ENCODE measurements around the gene ISM2. TPM values are rescaled to one million over a fixed set of nuclear protein-coding genes. Genes with fewer than 3 reads are reported as not detected.

ISM2 gene
- total and polyA plus RNA-seq, 11 donors: 1.3 TPM; not detected in 10

DNA sequence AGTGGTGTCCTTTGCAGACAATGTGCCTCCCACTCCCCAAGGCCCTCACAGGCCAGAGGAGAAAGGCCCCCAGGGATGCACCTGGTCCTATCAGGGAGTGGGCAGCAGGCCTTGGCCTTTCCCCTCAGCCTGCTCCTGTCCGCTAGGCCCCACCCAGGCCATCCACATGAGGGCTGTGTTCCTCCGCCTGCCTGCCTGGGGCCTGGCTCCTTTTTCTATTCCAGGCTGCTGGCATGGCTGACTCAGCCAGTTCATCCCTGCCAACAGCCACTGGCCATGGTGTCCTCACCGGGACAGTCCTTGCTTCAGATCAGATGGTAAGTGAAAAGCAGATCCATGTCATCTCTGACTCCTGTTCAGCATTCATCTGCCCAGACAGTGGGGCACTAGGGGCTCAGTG is 13.4 kb downstream of the ISM2 start:
- ATAC-seq: peak in 2 of 4 donors; percentile 29 to 47

DNA sequence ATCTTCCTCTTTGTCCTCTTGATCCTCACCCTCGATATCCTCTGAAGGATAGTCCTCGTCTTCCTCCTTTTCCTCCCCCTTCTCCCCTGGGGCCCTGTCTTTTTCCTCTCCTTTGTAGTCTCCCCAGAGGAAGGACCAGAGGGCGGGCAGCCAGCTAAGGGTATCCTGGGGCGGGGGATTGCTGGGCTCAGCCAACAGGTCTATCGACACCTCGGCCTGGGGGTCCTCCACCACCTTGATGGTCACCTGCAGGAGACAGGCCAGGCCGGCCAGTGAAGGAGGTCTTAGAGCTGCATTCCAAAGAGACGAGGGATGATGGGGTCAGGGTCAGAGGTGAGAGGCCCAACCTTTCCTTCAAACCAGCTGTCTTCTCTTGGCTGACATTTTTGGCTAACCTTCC is 16.2 kb downstream of the ISM2 start:
- no peaks in the 10 kb centered on the region for H3K9me3 ChIP-seq
- H3K36me3 ChIP-seq: no peaks in the 10 kb centered on the region
- H3K4me3 ChIP-seq: no peak overlapping the region
- WGBS, 4 donors: 58 to 79% (median 66%) methylated on average over 7 to 8 of the region's 8 CpGs
- ATAC-seq (no peak), DNase-seq (no peak)
- no peaks in the 10 kb centered on the region for H3K4me1 ChIP-seq
- no peak for TF ChIP-seq POLR2A (IDR thresholded peaks at IDR 0.05)
- TF ChIP-seq, protein P1, sequence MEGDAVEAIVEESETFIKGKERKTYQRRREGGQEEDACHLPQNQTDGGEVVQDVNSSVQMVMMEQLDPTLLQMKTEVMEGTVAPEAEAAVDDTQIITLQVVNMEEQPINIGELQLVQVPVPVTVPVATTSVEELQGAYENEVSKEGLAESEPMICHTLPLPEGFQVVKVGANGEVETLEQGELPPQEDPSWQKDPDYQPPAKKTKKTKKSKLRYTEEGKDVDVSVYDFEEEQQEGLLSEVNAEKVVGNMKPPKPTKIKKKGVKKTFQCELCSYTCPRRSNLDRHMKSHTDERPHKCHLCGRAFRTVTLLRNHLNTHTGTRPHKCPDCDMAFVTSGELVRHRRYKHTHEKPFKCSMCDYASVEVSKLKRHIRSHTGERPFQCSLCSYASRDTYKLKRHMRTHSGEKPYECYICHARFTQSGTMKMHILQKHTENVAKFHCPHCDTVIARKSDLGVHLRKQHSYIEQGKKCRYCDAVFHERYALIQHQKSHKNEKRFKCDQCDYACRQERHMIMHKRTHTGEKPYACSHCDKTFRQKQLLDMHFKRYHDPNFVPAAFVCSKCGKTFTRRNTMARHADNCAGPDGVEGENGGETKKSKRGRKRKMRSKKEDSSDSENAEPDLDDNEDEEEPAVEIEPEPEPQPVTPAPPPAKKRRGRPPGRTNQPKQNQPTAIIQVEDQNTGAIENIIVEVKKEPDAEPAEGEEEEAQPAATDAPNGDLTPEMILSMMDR (IDR thresholded peaks at IDR 0.05): no peak
- no peaks in the 10 kb centered on the region for H3K27me3 ChIP-seq
- no peak overlapping the region for H3K27ac ChIP-seq
- intact Hi-C loops (cut with DNase I): no loop called here

More for the DNA sequence above, 13.4 kb downstream of the ISM2 start:
- WGBS, 4 donors: 79 to 93% (median 86%) methylated on average over 2 to 3 of the region's 3 CpGs
- Histone ChIP-seq H3K36me3 (no peaks in the 10 kb centered on the region), H3K27ac (no peak overlapping the region), H3K9me3 (no peaks in the 10 kb centered on the region), H3K4me3 (no peak overlapping the region), H3K27me3 (no peaks in the 10 kb centered on the region), H3K4me1 (no peaks in the 10 kb centered on the region)
- no peak for DNase-seq
- intact Hi-C loops (cut with DNase I): no loop called here
- TF ChIP-seq, protein P1 (IDR thresholded peaks at IDR 0.05): no peak
- TF ChIP-seq POLR2A (IDR thresholded peaks at IDR 0.05): no peak

DNA sequence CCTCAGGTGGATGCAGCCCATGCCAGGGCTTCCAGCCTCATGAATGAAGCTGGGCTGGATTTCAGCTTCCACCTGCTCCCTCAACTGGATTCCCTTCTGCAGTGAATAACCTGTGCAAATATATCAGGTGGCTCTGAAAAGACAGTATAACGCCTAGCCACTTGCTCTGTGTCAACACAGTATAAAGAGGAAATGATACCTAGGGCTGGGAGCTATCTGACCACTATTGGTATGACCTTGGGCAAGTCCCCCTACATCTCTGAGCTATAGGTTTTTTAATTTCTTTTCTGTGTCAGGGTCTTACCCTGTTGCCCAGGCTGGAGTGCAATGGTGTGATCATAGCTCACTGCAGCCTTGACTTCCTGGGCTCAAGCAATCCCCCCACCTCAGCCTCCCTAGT is 19.8 kb downstream of the ISM2 start:
- no peaks in the 10 kb centered on the region for H3K9me3 ChIP-seq
- intact Hi-C loops (cut with DNase I): no loop called here
- no peak for ATAC-seq
- H3K27me3 ChIP-seq: no peaks in the 10 kb centered on the region
- H3K4me3 ChIP-seq: no peak overlapping the region
- no peak for DNase-seq
- 76 to 86% (median 81%) methylated on average over 1 of the region's 1 CpG for WGBS, 4 donors
- no peak for TF ChIP-seq POLR2A (IDR thresholded peaks at IDR 0.05)
- TF ChIP-seq, protein P1 (IDR thresholded peaks at IDR 0.05): no peak
- H3K4me1 ChIP-seq: peaks cover 0 to 5% (median 0%) of the 10 kb centered on the region in 12 donors
- no peak overlapping the region for H3K27ac ChIP-seq
- H3K36me3 ChIP-seq: no peaks in the 10 kb centered on the region

DNA sequence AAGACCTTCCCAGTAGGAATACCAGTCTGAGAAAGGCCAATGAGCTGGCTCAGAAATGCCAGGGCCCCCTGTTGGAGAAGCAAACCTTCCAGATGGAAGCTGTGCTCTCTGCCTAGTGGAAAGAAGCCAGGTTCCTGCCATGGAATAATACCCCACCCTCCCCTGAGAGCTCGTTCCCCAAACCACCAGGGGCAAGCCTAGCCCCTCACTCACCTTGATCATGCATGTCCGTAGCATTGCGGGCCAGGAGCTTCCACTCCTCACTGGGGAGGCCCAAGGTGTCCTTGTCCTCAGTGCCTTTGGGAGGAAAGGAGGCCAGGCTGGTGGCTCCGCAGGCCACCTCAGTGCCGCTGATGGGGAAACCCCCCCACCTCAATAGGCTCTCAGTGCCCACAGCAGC is 20.6 kb downstream of the ISM2 start:
- TF ChIP-seq, protein P1 (IDR thresholded peaks at IDR 0.05): no peak
- TF ChIP-seq POLR2A (IDR thresholded peaks at IDR 0.05): no peak
- Histone ChIP-seq H3K9me3 (no peaks in the 10 kb centered on the region), H3K27me3 (no peaks in the 10 kb centered on the region), H3K36me3 (no peaks in the 10 kb centered on the region), H3K4me1 (peaks cover 0 to 5% (median 0%) of the 10 kb centered on the region in 12 donors), H3K4me3 (no peak overlapping the region), H3K27ac (no peak overlapping the region)
- intact Hi-C loops (cut with DNase I): no loop called here
- ATAC-seq (no peak), DNase-seq (no peak)
- 88 to 91% (median 90%) methylated on average over 5 of the region's 5 CpGs for WGBS, 4 donors
